SW 1271 (cell line): ENCODE data around the gene STPG3.

ENCODE experiments used
- DNase-seq, 2 experiments: peaks; one replicate each; lab custom pipeline; 2025; lab: John Stamatoyannopoulos, UW

Gene STPG3

GRCh38 chr9:137279741-137280473 lies 28.8 kb downstream of the STPG3 start:
- DNase-seq = no peak

- no peak for DNase-seq
These were observed 29.6 kb downstream of the STPG3 start for GRCh38 chr9:137280474-137281344.

- no peak for DNase-seq
These were observed 30.4 kb downstream of the STPG3 start for GRCh38 chr9:137281345-137282116.

GRCh38 chr9:137286975-137287383 lies 35.9 kb downstream of the STPG3 start:
- DNase-seq = peak; percentile 67 to 71

- no peak for DNase-seq
These were observed 42.0 kb downstream of the STPG3 start for GRCh38 chr9:137293094-137293481.

GRCh38 chr9:137293482-137294090 lies 42.5 kb downstream of the STPG3 start:
- DNase-seq = no peak

- peak in 1 of 2 experiments; percentile 55 for DNase-seq
These were observed 43.1 kb downstream of the STPG3 start for GRCh38 chr9:137294091-137294680.

- no peak for DNase-seq
These were observed 43.7 kb downstream of the STPG3 start for GRCh38 chr9:137294681-137295237.

- DNase-seq = no peak
These were observed 44.2 kb downstream of the STPG3 start for GRCh38 chr9:137295238-137295811.

- no peak for DNase-seq
These were observed 45.0 kb downstream of the STPG3 start for GRCh38 chr9:137295849-137296669.

- DNase-seq = no peak
These were observed 45.9 kb downstream of the STPG3 start for GRCh38 chr9:137296670-137297664.

GRCh38 chr9:137297966-137298365 lies 46.9 kb downstream of the STPG3 start:
- no peak for DNase-seq

GRCh38 chr9:137298401-137299202 lies 47.5 kb downstream of the STPG3 start:
- no peak for DNase-seq

GRCh38 chr9:137299203-137299565 lies 48.1 kb downstream of the STPG3 start:
- no peak for DNase-seq

GRCh38 chr9:137299938-137300337 lies 48.9 kb downstream of the STPG3 start:
- DNase-seq = no peak

GRCh38 chr9:137300567-137301080 lies 49.5 kb downstream of the STPG3 start:
- DNase-seq = peak in 1 of 2 experiments; percentile 47

GRCh38 chr9:137301081-137301947 lies 50.2 kb downstream of the STPG3 start:
- peak in 1 of 2 experiments; percentile 64 for DNase-seq
